Measurements from ENCODE around the gene TIAM1. TPM values are rescaled to one million over a fixed set of nuclear protein-coding genes. Genes with fewer than 3 reads are reported as not detected.

The TIAM1 gene
- total RNA-seq, 4 donors from 2014 or later = 0.66 to 3.5 (median 1.0) TPM

DNA sequence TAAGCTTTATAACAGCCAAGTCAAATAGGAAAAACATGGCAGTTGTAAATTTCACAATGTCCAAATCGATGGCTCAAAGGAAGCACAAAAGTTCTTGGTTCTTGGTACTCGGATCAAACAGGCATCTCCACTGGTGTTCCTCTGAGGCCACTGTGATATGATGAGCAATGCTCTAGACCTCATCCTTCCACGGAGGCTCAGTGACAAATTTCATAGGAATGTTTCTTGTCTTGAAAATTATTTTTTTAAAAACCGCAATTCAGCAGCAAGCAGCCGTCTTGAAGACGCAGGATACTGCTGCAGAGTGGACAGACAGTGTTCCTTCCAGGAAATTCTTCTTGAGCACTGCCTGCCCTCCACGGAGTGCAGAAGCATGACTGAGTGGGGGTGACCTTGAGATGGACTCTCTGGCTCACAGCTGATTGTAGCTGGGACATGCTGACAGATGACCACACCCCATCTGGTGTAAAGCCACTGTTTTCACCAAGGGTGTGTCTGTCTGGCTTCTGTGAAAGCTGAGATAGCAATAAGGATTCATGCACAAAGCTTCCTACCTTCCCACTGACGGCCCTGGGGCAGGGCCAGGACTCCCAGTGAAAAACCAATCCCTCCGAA lies 61.9 kb downstream of the TIAM1 start:
- peak in 1 of 2 donors; percentile 15 for DNase-seq
- ATAC-seq = peak; percentile 39 to 53
- Histone ChIP-seq H3K4me1 (no peaks in the 10 kb centered on the region), H3K36me3 (no peaks in the 10 kb centered on the region), H3K27me3 (no peaks in the 10 kb centered on the region), H3K9me3 (no peaks in the 10 kb centered on the region), H3K27ac (peak overlapping the region in 1 of 4 donors; percentile 10), H3K4me3 (no peak overlapping the region)
- TF ChIP-seq POLR2A (IDR thresholded peaks at IDR 0.05) = no peak
- TF ChIP-seq, protein P1, sequence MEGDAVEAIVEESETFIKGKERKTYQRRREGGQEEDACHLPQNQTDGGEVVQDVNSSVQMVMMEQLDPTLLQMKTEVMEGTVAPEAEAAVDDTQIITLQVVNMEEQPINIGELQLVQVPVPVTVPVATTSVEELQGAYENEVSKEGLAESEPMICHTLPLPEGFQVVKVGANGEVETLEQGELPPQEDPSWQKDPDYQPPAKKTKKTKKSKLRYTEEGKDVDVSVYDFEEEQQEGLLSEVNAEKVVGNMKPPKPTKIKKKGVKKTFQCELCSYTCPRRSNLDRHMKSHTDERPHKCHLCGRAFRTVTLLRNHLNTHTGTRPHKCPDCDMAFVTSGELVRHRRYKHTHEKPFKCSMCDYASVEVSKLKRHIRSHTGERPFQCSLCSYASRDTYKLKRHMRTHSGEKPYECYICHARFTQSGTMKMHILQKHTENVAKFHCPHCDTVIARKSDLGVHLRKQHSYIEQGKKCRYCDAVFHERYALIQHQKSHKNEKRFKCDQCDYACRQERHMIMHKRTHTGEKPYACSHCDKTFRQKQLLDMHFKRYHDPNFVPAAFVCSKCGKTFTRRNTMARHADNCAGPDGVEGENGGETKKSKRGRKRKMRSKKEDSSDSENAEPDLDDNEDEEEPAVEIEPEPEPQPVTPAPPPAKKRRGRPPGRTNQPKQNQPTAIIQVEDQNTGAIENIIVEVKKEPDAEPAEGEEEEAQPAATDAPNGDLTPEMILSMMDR (IDR thresholded peaks at IDR 0.05 in 4 of 5, conservative IDR thresholded peaks at IDR 0.05 in 1 of 5) = no peak
- in situ Hi-C loops (cut with MboI; ENCODE audit: low sequenced_read_pairs in 4 of 4) (no loop called here), intact Hi-C loops (cut with DNase I; ENCODE audit: low total_unique reads) (no loop called here)

DNA sequence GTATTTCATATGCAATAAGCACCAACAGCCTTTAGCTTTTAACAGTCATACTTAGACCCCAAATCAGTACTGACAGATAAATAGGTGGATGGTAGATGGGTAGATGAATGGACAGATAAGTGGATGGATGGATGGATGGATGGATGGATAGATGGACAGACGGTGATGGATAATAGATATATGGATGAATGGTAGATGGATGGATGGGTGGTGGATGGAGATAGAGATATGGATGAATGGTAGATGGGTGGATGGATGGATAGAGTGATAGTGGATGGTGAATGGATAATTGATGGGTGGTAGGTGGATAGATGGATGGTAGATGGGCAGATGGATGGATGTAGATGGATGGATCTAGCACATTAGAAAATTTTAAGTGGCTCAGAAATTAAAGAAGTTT lies 62.5 kb downstream of the TIAM1 start:
- no peaks in the 10 kb centered on the region for H3K9me3 ChIP-seq
- intact Hi-C loops (cut with DNase I; ENCODE audit: low total_unique reads) (no loop called here), in situ Hi-C loops (cut with MboI; ENCODE audit: low sequenced_read_pairs in 4 of 4) (no loop called here)
- H3K4me3 ChIP-seq = no peak overlapping the region
- TF ChIP-seq, protein P1 (IDR thresholded peaks at IDR 0.05 in 4 of 5, conservative IDR thresholded peaks at IDR 0.05 in 1 of 5) = no peak
- TF ChIP-seq POLR2A (IDR thresholded peaks at IDR 0.05) = no peak
- ATAC-seq (no peak), DNase-seq (no peak)
- H3K27me3 ChIP-seq = no peaks in the 10 kb centered on the region
- H3K4me1 ChIP-seq = no peaks in the 10 kb centered on the region
- no peaks in the 10 kb centered on the region for H3K36me3 ChIP-seq
- H3K27ac ChIP-seq = no peak overlapping the region

DNA sequence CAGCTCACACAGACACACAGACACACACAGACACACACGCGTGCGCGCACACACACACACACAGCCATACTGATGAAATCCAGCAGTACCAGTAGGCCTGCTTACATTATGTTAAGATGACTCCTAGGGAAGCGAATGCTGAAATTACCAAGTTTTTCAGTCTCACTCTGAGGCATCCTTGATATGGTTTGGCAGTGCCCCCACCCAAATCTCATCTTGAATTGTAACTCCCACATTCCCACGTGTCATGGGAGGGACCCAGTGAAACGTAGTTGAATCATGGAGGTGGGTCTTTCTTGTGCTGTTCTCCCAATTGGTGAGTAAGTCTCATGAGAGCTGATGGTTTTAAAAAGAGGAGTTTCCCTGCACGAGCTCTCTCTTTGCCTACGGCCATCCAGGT lies 64.1 kb downstream of the TIAM1 start:
- in situ Hi-C loops (cut with MboI; ENCODE audit: low sequenced_read_pairs in 4 of 4) (no loop called here), intact Hi-C loops (cut with DNase I; ENCODE audit: low total_unique reads) (no loop called here)
- ATAC-seq = no peak
- Histone ChIP-seq H3K9me3 (no peaks in the 10 kb centered on the region), H3K4me3 (no peak overlapping the region), H3K27me3 (no peaks in the 10 kb centered on the region), H3K27ac (no peak overlapping the region), H3K4me1 (no peaks in the 10 kb centered on the region), H3K36me3 (no peaks in the 10 kb centered on the region)
- no peak for DNase-seq
- TF ChIP-seq, protein P1 (IDR thresholded peaks at IDR 0.05 in 4 of 5, conservative IDR thresholded peaks at IDR 0.05 in 1 of 5) = no peak
- no peak for TF ChIP-seq POLR2A (IDR thresholded peaks at IDR 0.05)

DNA sequence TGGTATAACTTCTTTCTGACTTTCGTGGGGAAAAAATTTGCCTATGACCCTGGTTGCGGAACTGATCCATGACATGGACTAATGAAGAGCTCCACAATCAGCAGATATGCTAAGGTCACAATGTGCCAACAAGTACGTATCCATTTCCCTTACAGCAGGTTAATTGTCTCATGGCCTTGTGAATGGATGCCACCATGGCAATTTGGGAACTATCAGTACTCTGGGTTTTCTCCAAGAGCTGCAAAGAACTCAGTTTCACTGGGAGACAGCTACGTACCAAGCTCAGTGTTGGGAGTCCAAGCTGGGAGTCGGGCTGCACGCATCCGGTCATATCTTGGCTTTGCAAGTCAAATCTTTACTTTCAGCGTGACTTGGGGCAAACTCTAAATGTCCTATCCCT lies 64.8 kb downstream of the TIAM1 start:
- intact Hi-C loops (cut with DNase I; ENCODE audit: low total_unique reads) (no loop called here), in situ Hi-C loops (cut with MboI; ENCODE audit: low sequenced_read_pairs in 4 of 4) (no loop called here)
- H3K27ac ChIP-seq = no peak overlapping the region
- TF ChIP-seq, protein P1 (IDR thresholded peaks at IDR 0.05 in 4 of 5, conservative IDR thresholded peaks at IDR 0.05 in 1 of 5) = no peak
- TF ChIP-seq POLR2A (IDR thresholded peaks at IDR 0.05) = no peak
- no peaks in the 10 kb centered on the region for H3K36me3 ChIP-seq
- no peak for DNase-seq
- no peaks in the 10 kb centered on the region for H3K9me3 ChIP-seq
- no peaks in the 10 kb centered on the region for H3K27me3 ChIP-seq
- no peak overlapping the region for H3K4me3 ChIP-seq
- H3K4me1 ChIP-seq = no peaks in the 10 kb centered on the region
- ATAC-seq = no peak

Data from gastrocnemius medialis (tissue), 4 donors.